Muscle of back (tissue), 10 donors: ENCODE measurements around the gene C1QBP. TPM values are rescaled to one million over a fixed set of nuclear protein-coding genes. Genes with fewer than 3 reads are reported as not detected.

Source experiments
- polyA plus RNA-seq, 10 donors: library from polyadenylated mRNA; unstranded; fragments of 120-200 nt; gene quantifications; one replicate each; pipeline ENCODE4 v1.2.1, GENCODE V29; 2013; ENCODE audit not compliant: insufficient read length in 10 of 10

Gene C1QBP
- polyA plus RNA-seq, 10 donors = 104 to 132 (median 119) TPM

Other genes with a start within 250 kb of the C1QBP start
- gene ZNF594, start 247.3 kb downstream of the C1QBP start, polyA plus RNA-seq = 10 to 100 TPM in 4 of 10 donors, 1 to 10 TPM in 6; 7.2 to 13.5 (median 9.0) TPM
- gene SCIMP, start 204.3 kb downstream of the C1QBP start, polyA plus RNA-seq = 1 to 10 TPM in 9 of 10 donors, under 1 TPM in 1; 0.99 to 2.0 (median 1.4) TPM
- 10 to 100 TPM; 45.4 to 75.4 (median 55.1) TPM for gene RABEP1, start 156.9 kb downstream of the C1QBP start, polyA plus RNA-seq
- 10 to 100 TPM; 40.4 to 52.3 (median 43.9) TPM for gene NUP88, start 19.5 kb downstream of the C1QBP start, polyA plus RNA-seq
- gene RPAIN, start 19.0 kb downstream of the C1QBP start, polyA plus RNA-seq = 10 to 100 TPM; 40.0 to 57.0 (median 47.0) TPM
- 10 to 100 TPM; 10.0 to 15.6 (median 12.7) TPM for gene DHX33, start 29.8 kb upstream of the C1QBP start, polyA plus RNA-seq
- 10 to 100 TPM; 38.8 to 57.3 (median 48.1) TPM for gene DERL2, start 47.0 kb upstream of the C1QBP start, polyA plus RNA-seq
- 10 to 100 TPM; 19.1 to 28.4 (median 24.1) TPM for gene MIS12, start 47.4 kb upstream of the C1QBP start, polyA plus RNA-seq
- 10 to 100 TPM; 45.0 to 79.3 (median 60.6) TPM for gene NLRP1, start 145.4 kb upstream of the C1QBP start, polyA plus RNA-seq